Ishikawa (cell line): ENCODE measurements around the gene GNA14.

Experiments
- CREB1 ChIP-seq: IDR thresholded peaks from 2 replicates; pipeline ENCODE4 v1.6.1; 2012; ENCODE audit warnings: low read depth
- EGR1 ChIP-seq: IDR thresholded peaks from 2 replicates; pipeline ENCODE4 v1.6.1; 2012
- EP300 ChIP-seq: IDR thresholded peaks from 2 replicates; pipeline ENCODE4 v1.6.1; 2012; ENCODE audit warnings: borderline replicate concordance
- FOXM1 ChIP-seq: IDR thresholded peaks from 2 replicates; pipeline ENCODE4 v1.6.1; 2012; ENCODE audit warnings: low read depth, borderline replicate concordance
- RAD21 ChIP-seq: IDR thresholded peaks from 2 replicates; pipeline ENCODE4 v1.6.1; 2012; ENCODE audit warnings: low read depth
- TAF1 ChIP-seq: IDR thresholded peaks from 2 replicates; pipeline ENCODE4 v1.6.1; 2012; ENCODE audit warnings: low read depth, mild to moderate bottlenecking
- TCF12 ChIP-seq: IDR thresholded peaks from 2 replicates; pipeline ENCODE4 v1.6.1; 2012; ENCODE audit warnings: low read depth
- YY1 ChIP-seq: IDR thresholded peaks from 2 replicates; pipeline ENCODE4 v1.6.1; 2012; ENCODE audit warnings: low read depth
- TF ChIP-seq, protein P1 (sequence below): IDR thresholded peaks from 2 replicates; pipeline ENCODE4 v1.6.1; 2012; ENCODE audit warnings: low read depth, mild to moderate bottlenecking

DNA sequence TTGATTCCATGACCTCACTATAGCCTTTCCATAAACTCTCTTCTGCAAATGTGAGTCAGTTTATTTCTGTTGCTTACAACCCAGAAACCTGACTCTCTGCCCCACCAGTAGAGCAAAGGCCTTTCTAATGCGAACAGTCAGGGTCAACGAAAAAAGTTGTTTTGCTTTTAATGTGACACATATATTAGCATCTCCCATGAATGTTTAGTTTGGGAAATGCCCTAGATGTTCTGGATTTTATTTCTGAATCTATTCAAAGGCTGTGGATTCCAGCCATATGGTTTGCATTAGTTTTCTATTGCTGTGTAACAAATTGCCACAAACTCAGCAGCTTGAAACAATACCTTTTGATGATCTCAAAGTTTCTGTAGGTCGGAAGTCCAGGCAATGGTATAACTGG lies 193.5 kb downstream of the GNA14 start:
- TF ChIP-seq FOXM1 (no peak), YY1 (no peak), EP300 (no peak), TAF1 (no peak), CREB1 (no peak), RAD21 (no peak), EGR1 (no peak), TCF12 (no peak)
- TF ChIP-seq, protein P1, sequence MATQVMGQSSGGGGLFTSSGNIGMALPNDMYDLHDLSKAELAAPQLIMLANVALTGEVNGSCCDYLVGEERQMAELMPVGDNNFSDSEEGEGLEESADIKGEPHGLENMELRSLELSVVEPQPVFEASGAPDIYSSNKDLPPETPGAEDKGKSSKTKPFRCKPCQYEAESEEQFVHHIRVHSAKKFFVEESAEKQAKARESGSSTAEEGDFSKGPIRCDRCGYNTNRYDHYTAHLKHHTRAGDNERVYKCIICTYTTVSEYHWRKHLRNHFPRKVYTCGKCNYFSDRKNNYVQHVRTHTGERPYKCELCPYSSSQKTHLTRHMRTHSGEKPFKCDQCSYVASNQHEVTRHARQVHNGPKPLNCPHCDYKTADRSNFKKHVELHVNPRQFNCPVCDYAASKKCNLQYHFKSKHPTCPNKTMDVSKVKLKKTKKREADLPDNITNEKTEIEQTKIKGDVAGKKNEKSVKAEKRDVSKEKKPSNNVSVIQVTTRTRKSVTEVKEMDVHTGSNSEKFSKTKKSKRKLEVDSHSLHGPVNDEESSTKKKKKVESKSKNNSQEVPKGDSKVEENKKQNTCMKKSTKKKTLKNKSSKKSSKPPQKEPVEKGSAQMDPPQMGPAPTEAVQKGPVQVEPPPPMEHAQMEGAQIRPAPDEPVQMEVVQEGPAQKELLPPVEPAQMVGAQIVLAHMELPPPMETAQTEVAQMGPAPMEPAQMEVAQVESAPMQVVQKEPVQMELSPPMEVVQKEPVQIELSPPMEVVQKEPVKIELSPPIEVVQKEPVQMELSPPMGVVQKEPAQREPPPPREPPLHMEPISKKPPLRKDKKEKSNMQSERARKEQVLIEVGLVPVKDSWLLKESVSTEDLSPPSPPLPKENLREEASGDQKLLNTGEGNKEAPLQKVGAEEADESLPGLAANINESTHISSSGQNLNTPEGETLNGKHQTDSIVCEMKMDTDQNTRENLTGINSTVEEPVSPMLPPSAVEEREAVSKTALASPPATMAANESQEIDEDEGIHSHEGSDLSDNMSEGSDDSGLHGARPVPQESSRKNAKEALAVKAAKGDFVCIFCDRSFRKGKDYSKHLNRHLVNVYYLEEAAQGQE = no peak
